Duodenal mucosa (tissue), 2 donors: ENCODE data around the gene CNOT11.
"Not testable (repeated sequence)": the region's sequence is repeated elsewhere in the genome, so short reads cannot be mapped to it uniquely, and the experiment has no call there.

Experiments used
- H3K27ac ChIP-seq: one replicate; pipeline ENCODE4 v1.7.0; 2013; ENCODE audit warnings: low read depth, low read length
- H3K27me3 ChIP-seq, 2 donors: one replicate each; pipeline ENCODE4 v1.7.0; 2013; ENCODE audit warnings: low read length in 2 of 2, control low read depth in 1 of 2; ENCODE audit not compliant: insufficient read depth in 2 of 2, control insufficient read depth in 1 of 2
- H3K36me3 ChIP-seq, 2 donors: one replicate each; pipeline ENCODE4 v1.7.0; 2013; ENCODE audit warnings: low read length in 2 of 2, control low read depth in 1 of 2; ENCODE audit not compliant: insufficient read depth in 2 of 2, control insufficient read depth in 1 of 2
- H3K4me1 ChIP-seq, 2 donors: one replicate each; pipeline ENCODE4 v1.7.0; 2013; ENCODE audit warnings: low read length in 2 of 2, control low read depth in 1 of 2; ENCODE audit not compliant: insufficient read depth in 2 of 2, control insufficient read depth in 1 of 2
- H3K4me3 ChIP-seq, 2 donors: one replicate each; pipeline ENCODE4 v1.7.0; 2013; ENCODE audit warnings: low read length in 2 of 2, low read depth in 1 of 2
- H3K9ac ChIP-seq, 2 donors: one replicate each; pipeline ENCODE4 v1.7.0; 2013; ENCODE audit warnings: low read length in 2 of 2, low read depth in 1 of 2
- H3K9me3 ChIP-seq, 2 donors: one replicate each; pipeline ENCODE4 v1.7.0; 2013; ENCODE audit warnings: low read length in 2 of 2, control low read depth in 1 of 2; ENCODE audit not compliant: control insufficient read depth in 1 of 2

The CNOT11 gene

DNA sequence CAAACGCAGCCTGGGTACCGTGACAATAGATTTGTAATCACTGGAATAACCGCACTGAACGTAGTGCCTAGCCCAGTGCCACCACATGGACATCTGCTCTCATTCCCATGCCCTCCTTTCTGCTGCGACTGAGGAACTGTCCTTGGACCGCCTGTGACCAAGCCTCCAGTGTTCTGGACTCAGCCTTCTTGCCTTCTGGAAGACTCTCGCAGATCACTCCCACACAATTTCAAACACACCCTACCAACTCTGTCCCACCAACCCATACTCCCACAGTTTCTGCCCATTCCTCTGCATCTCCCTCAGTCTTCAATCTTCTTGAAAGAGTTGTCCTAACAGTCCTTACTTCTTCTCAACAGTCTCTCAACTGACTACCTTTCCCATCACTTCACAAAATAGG is 53.7 kb downstream of the CNOT11 start:
- Histone ChIP-seq H3K9ac (peak overlapping the region; percentile 95 to 98), H3K27ac (peak overlapping the region; percentile 55), H3K27me3 (no peaks in the 10 kb centered on the region), H3K9me3 (no peaks in the 10 kb centered on the region), H3K4me3 (peak overlapping the region; percentile 79 to 93), H3K36me3 (peaks cover 0 to 13% of the 10 kb centered on the region in 2 donors), H3K4me1 (peaks cover 38 to 47% of the 10 kb centered on the region in 2 donors)

GRCh38 chr2:101307503-101307902 is 54.8 kb downstream of the CNOT11 start:
- H3K9ac ChIP-seq: peak overlapping the region; percentile 95 to 98
- peaks cover 43 to 53% of the 10 kb centered on the region in 2 donors for H3K4me1 ChIP-seq
- no peaks in the 10 kb centered on the region for H3K9me3 ChIP-seq
- H3K27me3 ChIP-seq: no peaks in the 10 kb centered on the region
- peaks cover 0 to 8% of the 10 kb centered on the region in 2 donors for H3K36me3 ChIP-seq
- peak overlapping the region; percentile 79 to 93 for H3K4me3 ChIP-seq
- peak overlapping the region; percentile 90 for H3K27ac ChIP-seq

DNA sequence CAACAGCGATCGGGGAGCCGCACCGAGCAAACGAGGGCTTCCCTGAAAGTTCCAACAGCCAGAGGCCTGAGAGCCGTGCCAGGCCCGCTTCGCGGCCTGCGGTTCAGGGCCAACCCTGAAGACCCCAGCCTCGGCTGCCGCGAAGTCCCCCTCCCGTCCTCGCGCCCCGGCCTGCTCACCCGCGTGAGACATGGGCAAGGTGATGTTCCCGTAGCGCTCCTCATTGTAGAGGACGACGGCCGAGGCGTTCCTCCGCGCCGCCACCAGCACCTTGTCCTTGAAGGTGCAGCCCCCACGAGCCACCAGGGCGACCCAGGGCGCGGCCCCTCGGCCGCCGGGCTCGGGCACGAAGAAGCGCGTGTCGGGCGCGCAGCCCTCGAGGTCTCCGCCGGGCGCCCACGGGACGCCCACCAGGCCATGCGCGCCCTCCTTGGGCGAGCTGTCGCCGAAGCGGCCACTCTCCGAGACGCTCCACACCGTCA is 55.3 kb downstream of the CNOT11 start:
- no peaks in the 10 kb centered on the region for H3K9me3 ChIP-seq
- peak overlapping the region; percentile 90 for H3K27ac ChIP-seq
- peak overlapping the region; percentile 95 to 98 for H3K9ac ChIP-seq
- H3K27me3 ChIP-seq: no peaks in the 10 kb centered on the region
- peaks cover 0 to 8% of the 10 kb centered on the region in 2 donors for H3K36me3 ChIP-seq
- H3K4me1 ChIP-seq: peaks cover 43 to 53% of the 10 kb centered on the region in 2 donors
- peak overlapping the region; percentile 79 to 93 for H3K4me3 ChIP-seq

DNA sequence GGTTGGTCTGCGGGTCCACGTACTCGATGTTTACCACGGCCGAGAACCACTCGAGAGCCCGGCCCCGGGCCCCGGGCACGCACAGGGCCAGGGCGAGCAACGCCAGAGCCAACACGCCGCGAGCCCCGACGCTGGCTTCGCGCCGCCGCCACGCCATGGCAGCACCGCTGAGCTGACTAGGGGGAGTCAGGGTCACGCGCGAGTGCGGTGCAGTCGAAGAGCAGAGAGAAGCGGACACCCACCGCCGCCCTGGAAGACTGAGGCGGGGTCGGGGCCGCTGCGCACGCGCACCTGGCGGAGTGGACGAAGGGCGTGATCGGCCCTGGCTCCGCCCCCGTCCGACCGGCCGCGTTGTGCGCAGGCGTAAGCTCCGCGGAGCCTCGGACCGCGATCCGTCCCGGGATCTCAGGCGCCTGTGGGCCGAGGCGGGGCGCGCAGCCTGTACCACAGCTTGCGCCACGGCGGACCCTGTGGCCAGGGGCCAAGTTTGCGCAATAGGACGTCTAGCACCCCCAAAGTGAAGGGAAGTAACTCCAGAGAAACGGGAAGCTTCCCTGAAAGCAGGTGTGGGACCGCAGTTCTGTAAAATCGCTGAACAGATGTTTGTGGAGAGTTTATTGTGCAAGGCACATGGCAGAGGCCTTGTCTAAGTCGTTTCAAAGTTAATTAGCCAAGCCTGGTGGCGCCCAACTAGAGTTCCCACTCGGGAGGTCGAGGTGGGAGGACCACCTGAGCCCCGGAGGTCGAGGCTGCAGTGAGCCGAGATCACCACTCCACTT is 55.9 kb downstream of the CNOT11 start, which contains the start of gene RNF149:
TSS of gene RNF149 (minus strand) at position 270 of the 779 bp plus-strand sequence. CDS start at position 157, 113 bp downstream.
- peaks cover 43 to 53% of the 10 kb centered on the region in 2 donors for H3K4me1 ChIP-seq
- peak within 1 kb of the TSS; percentile 90 for H3K27ac ChIP-seq
- H3K36me3 ChIP-seq: peaks cover 0 to 8% of the 10 kb centered on the region in 2 donors
- no peaks in the 10 kb centered on the region for H3K27me3 ChIP-seq
- H3K9ac ChIP-seq: peak within 1 kb of the TSS; percentile 95 to 98
- H3K9me3 ChIP-seq: no peaks in the 10 kb centered on the region
- H3K4me3 ChIP-seq: peak within 1 kb of the TSS; percentile 79 to 93

DNA sequence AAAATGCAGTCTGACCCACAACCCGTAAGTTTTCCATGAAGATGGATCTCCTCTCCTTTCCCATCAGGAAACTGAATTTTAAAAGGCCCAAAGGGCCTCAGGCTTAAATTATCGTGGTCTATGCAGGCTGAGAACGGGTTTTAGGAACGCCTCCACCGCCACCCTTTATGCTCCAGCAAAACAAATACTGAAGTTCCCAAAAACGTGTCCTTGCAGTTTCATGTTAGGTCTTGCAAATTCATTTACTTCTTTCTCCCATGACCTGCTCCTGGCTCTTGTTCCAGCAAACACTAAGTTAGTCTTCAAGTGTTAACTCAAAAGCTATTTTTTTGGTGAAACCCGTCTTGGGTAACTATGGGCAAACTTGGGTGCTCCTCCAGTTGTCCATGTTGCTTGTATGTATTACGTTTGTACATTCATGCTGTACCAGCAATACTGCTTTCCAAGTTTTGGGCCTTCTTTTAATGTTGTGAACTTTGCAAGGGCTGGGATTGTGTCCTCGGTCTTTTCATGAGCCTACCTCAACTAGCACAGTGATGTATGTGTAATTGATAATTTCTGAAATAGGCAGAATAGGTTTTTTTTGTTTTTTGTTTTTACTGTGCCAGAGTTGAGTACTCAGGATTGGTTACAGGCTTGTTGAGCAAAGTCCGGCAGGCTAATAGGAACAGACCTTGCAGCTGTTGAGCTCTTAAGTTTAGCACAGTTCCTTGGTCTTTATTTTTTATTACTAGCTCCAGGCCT is 57.6 kb downstream of the CNOT11 start:
- Histone ChIP-seq H3K4me1 (peaks cover 34 to 42% of the 10 kb centered on the region in 2 donors), H3K27ac (no peak overlapping the region), H3K27me3 (no peaks in the 10 kb centered on the region), H3K4me3 (peak overlapping the region in 1 of 2 donors; percentile 33), H3K9ac (peak overlapping the region in 1 of 2 donors; percentile 19), H3K36me3 (peaks cover 0 to 3% of the 10 kb centered on the region in 2 donors), H3K9me3 (no peaks in the 10 kb centered on the region)

DNA sequence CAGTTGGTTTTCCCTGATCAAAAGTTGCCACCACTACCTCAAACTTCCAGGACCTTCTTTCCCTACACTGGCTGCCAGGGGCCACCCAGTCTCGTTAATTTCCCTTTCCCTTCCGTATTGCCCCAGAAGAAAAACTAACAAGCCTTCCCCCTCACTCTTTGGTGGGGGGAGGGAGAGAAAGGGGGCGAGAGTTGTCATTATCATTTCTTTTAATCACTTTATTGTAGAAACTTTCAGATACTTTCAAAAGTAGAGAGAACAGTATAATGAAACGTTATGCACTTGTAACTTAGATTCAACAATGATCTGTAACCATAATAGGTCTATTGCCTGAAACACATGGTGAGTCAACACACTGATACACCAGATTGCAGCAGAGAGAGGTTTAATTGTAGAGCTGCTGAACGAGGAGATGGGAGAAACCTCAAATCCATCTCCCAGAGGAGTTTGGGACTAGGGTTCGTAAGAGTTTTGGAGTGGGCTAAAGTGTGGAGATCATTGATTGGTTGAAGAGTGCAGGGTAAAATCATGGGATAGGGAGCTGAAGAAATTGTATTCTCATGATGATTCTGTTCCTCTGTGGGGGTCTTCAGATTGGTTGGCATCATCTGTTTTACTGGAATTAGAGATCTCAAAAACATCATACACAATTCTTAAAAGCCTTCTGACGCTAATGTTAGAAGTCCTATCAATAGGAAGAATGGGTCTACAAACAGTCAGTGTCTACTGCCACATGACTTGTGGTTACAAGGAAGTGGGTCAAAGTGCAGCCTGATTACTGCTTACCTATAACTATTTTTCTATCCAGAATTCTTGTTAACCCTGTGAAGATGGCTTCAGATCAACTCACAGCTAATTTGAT is 58.4 kb downstream of the CNOT11 start:
- Histone ChIP-seq H3K9ac (peak overlapping the region in 1 of 2 donors; percentile 19), H3K36me3 (no peaks in the 10 kb centered on the region), H3K4me1 (peaks cover 26 to 34% of the 10 kb centered on the region in 2 donors), H3K27me3 (no peaks in the 10 kb centered on the region), H3K27ac (no peak overlapping the region), H3K9me3 (no peaks in the 10 kb centered on the region), H3K4me3 (peak overlapping the region; percentile 12 to 33)

DNA sequence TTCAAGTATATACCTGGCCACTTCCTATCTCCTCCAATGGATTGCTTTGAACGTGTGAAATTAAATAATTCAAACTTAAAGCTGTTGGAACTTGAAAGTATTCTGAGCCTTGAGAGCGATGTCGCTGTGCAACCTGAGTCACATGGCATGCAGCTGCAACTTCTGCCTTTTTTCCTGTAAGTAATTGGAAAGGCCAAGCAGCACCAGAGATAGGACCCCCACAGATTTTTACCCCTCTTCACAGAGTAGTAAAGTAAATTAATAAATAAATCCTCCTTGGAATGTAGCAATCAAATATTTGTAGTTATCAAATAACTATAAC is 59.0 kb downstream of the CNOT11 start:
- Histone ChIP-seq H3K4me3 (peak overlapping the region in 1 of 2 donors; percentile 12), H3K9ac (no peak overlapping the region), H3K27ac (no peak overlapping the region), H3K36me3 (no peaks in the 10 kb centered on the region), H3K4me1 (peaks cover 22 to 29% of the 10 kb centered on the region in 2 donors), H3K27me3 (no peaks in the 10 kb centered on the region), H3K9me3 (no peaks in the 10 kb centered on the region)

DNA sequence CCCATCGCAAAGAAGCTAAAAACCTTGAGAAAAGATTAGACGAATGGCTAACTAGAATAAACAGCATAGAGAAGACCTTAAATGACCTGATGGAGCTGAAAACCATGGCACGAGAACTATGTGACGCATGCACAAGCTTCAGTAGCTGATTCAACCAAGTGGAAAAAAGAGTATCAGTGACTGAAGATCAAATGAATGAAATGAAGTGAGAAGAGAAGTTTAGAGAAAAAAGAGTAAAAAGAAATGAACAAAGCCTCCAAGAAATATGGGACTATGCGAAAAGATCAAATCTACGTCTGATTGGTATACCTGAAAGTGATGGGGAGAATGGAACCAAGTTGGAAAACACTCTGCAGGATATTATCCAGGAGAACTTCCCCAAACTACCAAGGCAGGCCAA is 63.9 kb downstream of the CNOT11 start:
- H3K9ac ChIP-seq, H3K36me3 ChIP-seq, H3K27me3 ChIP-seq, H3K4me1 ChIP-seq, H3K9me3 ChIP-seq, H3K27ac ChIP-seq, H3K4me3 ChIP-seq: not testable (repeated sequence)
